ENCODE data around the gene ARHGAP8. TPM values are rescaled to one million over a fixed set of nuclear protein-coding genes. Genes with fewer than 3 reads are reported as not detected.

The ARHGAP8 gene
- total RNA-seq, 2 experiments from 2014 or later: not detected

- intact Hi-C loops (cut with micrococcal nuclease; ENCODE audit: unreplicated experiment): no loop called here
- CTCF ChIA-PET (ENCODE audit: unreplicated experiment): no interaction called here
- no peaks in the 10 kb centered on the region for H3K9me2 ChIP-seq (ENCODE audit: insufficient read depth, low read length)
- TF ChIP-seq EZH2phosphoT487 (IDR thresholded peaks at IDR 0.05; ENCODE audit: borderline replicate concordance, low read depth, low read length) (no peak), CTCF (conservative IDR thresholded peaks at IDR 0.05; ENCODE audit: low read length) (no peak)
- H3K4me1 ChIP-seq (ENCODE audit: insufficient read depth, low read length, poor library complexity, severe bottlenecking): no peaks in the 10 kb centered on the region
- H2AFZ ChIP-seq (ENCODE audit: low read length): no peak overlapping the region
- no TSS peak for BruUV-seq (replicated peaks)
- H3K9me3 ChIP-seq (ENCODE audit: low read length): no peaks in the 10 kb centered on the region
- H3K79me2 ChIP-seq (ENCODE audit: insufficient read depth, low read depth, low read length): no peaks in the 10 kb centered on the region
- DNase-seq (ENCODE audit: low spot score): no peak
- H3K4me3 ChIP-seq (ENCODE audit: low read depth, low read length, poor library complexity, severe bottlenecking): no peak overlapping the region
- H3K27ac ChIP-seq (ENCODE audit: low read depth, low read length, poor library complexity, severe bottlenecking): no peak overlapping the region
- no peaks in the 10 kb centered on the region for H3K36me3 ChIP-seq (ENCODE audit: insufficient read depth, low read length)
- POLR2A ChIA-PET: no interaction called here
- H3K4me2 ChIP-seq (ENCODE audit: low read length): no peak overlapping the region
- no peaks in the 10 kb centered on the region for H4K20me1 ChIP-seq (ENCODE audit: insufficient read depth, low read length)
Observed at GRCh38 chr22:44814266-44815098, 62.1 kb downstream of the ARHGAP8 start.

GRCh38 chr22:44815099-44816070, 63.0 kb downstream of the ARHGAP8 start:
- no peaks in the 10 kb centered on the region for H3K36me3 ChIP-seq (ENCODE audit: insufficient read depth, low read length)
- intact Hi-C loops (cut with micrococcal nuclease; ENCODE audit: unreplicated experiment): no loop called here
- no peaks in the 10 kb centered on the region for H3K79me2 ChIP-seq (ENCODE audit: insufficient read depth, low read depth, low read length)
- TF ChIP-seq CTCF (conservative IDR thresholded peaks at IDR 0.05; ENCODE audit: low read length) (no peak), EZH2phosphoT487 (IDR thresholded peaks at IDR 0.05; ENCODE audit: borderline replicate concordance, low read depth, low read length) (no peak)
- no peaks in the 10 kb centered on the region for H4K20me1 ChIP-seq (ENCODE audit: insufficient read depth, low read length)
- no peaks in the 10 kb centered on the region for H3K4me1 ChIP-seq (ENCODE audit: insufficient read depth, low read length, poor library complexity, severe bottlenecking)
- H3K9me2 ChIP-seq (ENCODE audit: insufficient read depth, low read length): no peaks in the 10 kb centered on the region
- no peak overlapping the region for H3K4me2 ChIP-seq (ENCODE audit: low read length)
- no peak for DNase-seq (ENCODE audit: low spot score)
- POLR2A ChIA-PET: no interaction called here
- no peak overlapping the region for H3K4me3 ChIP-seq (ENCODE audit: low read depth, low read length, poor library complexity, severe bottlenecking)
- H3K9me3 ChIP-seq (ENCODE audit: low read length): no peaks in the 10 kb centered on the region
- no peak overlapping the region for H3K27ac ChIP-seq (ENCODE audit: low read depth, low read length, poor library complexity, severe bottlenecking)
- CTCF ChIA-PET (ENCODE audit: unreplicated experiment): no interaction called here
- no TSS peak for BruUV-seq (replicated peaks)
- no peak overlapping the region for H2AFZ ChIP-seq (ENCODE audit: low read length)
